ENCODE measurements around the gene PCDHB13.

Gene PCDHB13

DNA sequence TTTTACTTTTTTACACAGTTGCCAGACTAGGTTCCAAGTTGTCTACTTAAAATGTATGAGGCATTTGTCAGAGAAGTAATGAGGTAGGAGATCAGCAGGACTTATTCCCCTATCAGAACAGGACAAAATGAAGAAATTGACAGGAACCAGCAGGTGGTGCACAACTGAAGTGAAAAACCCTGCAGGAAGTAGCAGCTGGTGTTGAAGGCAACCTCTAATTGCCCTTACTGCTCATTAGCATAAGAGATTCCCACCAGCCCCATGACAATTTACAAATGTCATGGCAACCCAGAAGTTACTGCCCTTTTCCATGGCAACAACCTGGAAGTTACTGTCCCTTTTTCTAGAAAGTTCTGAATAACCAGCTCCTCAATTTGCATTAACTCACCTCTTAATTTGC lies 36.9 kb downstream of the PCDHB13 start:
- H2AFZ ChIP-seq (ENCODE audit: low read length): no peak overlapping the region
- H3K9me2 ChIP-seq (replicated peaks; ENCODE audit: low read depth, low read length): no peaks in the 10 kb centered on the region
- no peak for TF ChIP-seq CTCF (conservative IDR thresholded peaks at IDR 0.05; ENCODE audit: low read length)
- no peak for TF ChIP-seq EZH2phosphoT487 (IDR thresholded peaks at IDR 0.05; ENCODE audit: borderline replicate concordance)
- no peaks in the 10 kb centered on the region for H4K20me1 ChIP-seq (ENCODE audit: insufficient read depth, low read length, poor library complexity, severe bottlenecking)
- H3K36me3 ChIP-seq (ENCODE audit: insufficient read depth, low read length): no peaks in the 10 kb centered on the region
- H3K79me2 ChIP-seq (ENCODE audit: insufficient read depth, low read length): no peaks in the 10 kb centered on the region
- peaks cover 8% of the 10 kb centered on the region; the same call in 1 of the 2 replicates for H3K9me3 ChIP-seq (ENCODE audit: insufficient read depth, low read depth, low read length)
- no peak overlapping the region for H3K4me3 ChIP-seq (ENCODE audit: low read length, poor library complexity, severe bottlenecking)
- H3K4me2 ChIP-seq (ENCODE audit: low read depth, low read length, poor library complexity, severe bottlenecking): no peak overlapping the region
- no peaks in the 10 kb centered on the region for H3K27me3 ChIP-seq (ENCODE audit: insufficient read depth, low read length, poor library complexity, severe bottlenecking)
- no peaks in the 10 kb centered on the region for H3F3A ChIP-seq (ENCODE audit: low read depth)
- no peaks in the 10 kb centered on the region for H3K4me1 ChIP-seq (ENCODE audit: insufficient read depth, low read length, poor library complexity, severe bottlenecking)
- no peak overlapping the region for H3K9ac ChIP-seq (ENCODE audit: low read depth, low read length, poor library complexity, severe bottlenecking)

DNA sequence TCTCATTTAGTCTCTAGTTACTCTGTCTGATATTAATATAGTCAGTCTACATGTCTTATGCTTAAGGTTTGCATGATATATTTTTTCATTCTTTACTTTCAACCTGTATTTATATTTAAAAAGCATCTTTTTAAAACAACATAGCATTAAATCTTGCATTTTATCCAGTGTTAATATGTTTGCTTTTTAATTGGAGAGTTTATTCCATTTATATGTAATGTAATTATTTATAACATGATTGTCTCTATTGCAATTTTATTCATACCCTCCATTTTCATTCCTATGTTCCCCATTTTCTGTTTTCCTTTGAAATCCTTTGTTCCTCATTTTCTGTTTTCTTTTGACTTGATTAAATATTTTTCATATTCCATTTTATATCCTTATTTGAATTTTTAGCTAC lies 44.7 kb downstream of the PCDHB13 start:
- Histone ChIP-seq H3K4me2 (ENCODE audit: low read depth, low read length, poor library complexity, severe bottlenecking) (no peak overlapping the region), H2AFZ (ENCODE audit: low read length) (no peak overlapping the region), H3K79me2 (ENCODE audit: insufficient read depth, low read length) (no peaks in the 10 kb centered on the region), H3K4me1 (ENCODE audit: insufficient read depth, low read length, poor library complexity, severe bottlenecking) (no peaks in the 10 kb centered on the region), H3K9ac (ENCODE audit: low read depth, low read length, poor library complexity, severe bottlenecking) (no peak overlapping the region), H3K9me2 (replicated peaks; ENCODE audit: low read depth, low read length) (no peaks in the 10 kb centered on the region), H3K27me3 (ENCODE audit: insufficient read depth, low read length, poor library complexity, severe bottlenecking) (no peaks in the 10 kb centered on the region), H3K9me3 (ENCODE audit: insufficient read depth, low read depth, low read length) (peaks cover 27% of the 10 kb centered on the region), H3K36me3 (ENCODE audit: insufficient read depth, low read length) (no peaks in the 10 kb centered on the region), H3F3A (ENCODE audit: low read depth) (no peaks in the 10 kb centered on the region), H3K4me3 (ENCODE audit: low read length, poor library complexity, severe bottlenecking) (no peak overlapping the region), H4K20me1 (ENCODE audit: insufficient read depth, low read length, poor library complexity, severe bottlenecking) (no peaks in the 10 kb centered on the region)
- no peak for TF ChIP-seq CTCF (conservative IDR thresholded peaks at IDR 0.05; ENCODE audit: low read length)
- TF ChIP-seq EZH2phosphoT487 (IDR thresholded peaks at IDR 0.05; ENCODE audit: borderline replicate concordance): no peak

DNA sequence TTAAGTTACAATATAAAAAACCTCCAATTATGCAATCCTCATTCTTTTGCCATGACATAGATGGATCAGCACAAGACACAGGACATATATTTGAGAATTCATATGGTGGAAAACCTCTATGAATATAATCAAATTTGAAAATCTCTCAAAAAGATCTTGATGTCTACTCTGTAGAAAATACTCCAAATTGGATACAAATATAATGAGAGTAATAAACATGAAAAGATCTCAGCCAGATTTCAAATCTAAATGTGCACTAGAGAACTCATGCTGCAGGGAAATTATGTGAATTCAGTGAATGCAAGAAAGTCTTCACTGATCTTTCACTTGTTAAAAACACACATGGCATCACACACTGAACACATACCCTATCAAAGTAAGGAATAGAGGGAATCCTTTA lies 45.2 kb downstream of the PCDHB13 start:
- H3K9me2 ChIP-seq (replicated peaks; ENCODE audit: low read depth, low read length): no peaks in the 10 kb centered on the region
- no peak overlapping the region for H3K4me2 ChIP-seq (ENCODE audit: low read depth, low read length, poor library complexity, severe bottlenecking)
- H3K36me3 ChIP-seq (ENCODE audit: insufficient read depth, low read length): no peaks in the 10 kb centered on the region
- H3K9me3 ChIP-seq (ENCODE audit: insufficient read depth, low read depth, low read length): peaks cover 27% of the 10 kb centered on the region
- no peaks in the 10 kb centered on the region for H3K4me1 ChIP-seq (ENCODE audit: insufficient read depth, low read length, poor library complexity, severe bottlenecking)
- no peaks in the 10 kb centered on the region for H3F3A ChIP-seq (ENCODE audit: low read depth)
- H4K20me1 ChIP-seq (ENCODE audit: insufficient read depth, low read length, poor library complexity, severe bottlenecking): no peaks in the 10 kb centered on the region
- no peaks in the 10 kb centered on the region for H3K79me2 ChIP-seq (ENCODE audit: insufficient read depth, low read length)
- no peak overlapping the region for H3K4me3 ChIP-seq (ENCODE audit: low read length, poor library complexity, severe bottlenecking)
- no peaks in the 10 kb centered on the region for H3K27me3 ChIP-seq (ENCODE audit: insufficient read depth, low read length, poor library complexity, severe bottlenecking)
- H2AFZ ChIP-seq (ENCODE audit: low read length): no peak overlapping the region
- TF ChIP-seq CTCF (conservative IDR thresholded peaks at IDR 0.05; ENCODE audit: low read length) (no peak), EZH2phosphoT487 (IDR thresholded peaks at IDR 0.05; ENCODE audit: borderline replicate concordance) (no peak)
- H3K9ac ChIP-seq (ENCODE audit: low read depth, low read length, poor library complexity, severe bottlenecking): no peak overlapping the region

Data from Loucy (cell line).